Tibial nerve (tissue), 3 donors: ENCODE data around the gene P2RX6.

Experiments
- CTCF ChIP-seq, 5 experiments: fragments of 200-600 bp in 3 of 5; fragments of 450-650 bp in 2 of 5; sonication (generic) in 3 of 5; IDR thresholded peaks; one replicate each; pipeline ENCODE4 v1.5.1; 2016 to 2019; ENCODE audit warnings: antibody characterized with exemption in 5 of 5, mild to moderate bottlenecking in 3 of 5, moderate library complexity in 2 of 5
- POLR2A ChIP-seq, 2 donors: fragments of 450-650 bp; IDR thresholded peaks; one replicate each; pipeline ENCODE4 v1.6.1; 2017; ENCODE audit warnings: antibody characterized with exemption in 2 of 2, mild to moderate bottlenecking in 2 of 2, moderate library complexity in 2 of 2

GRCh38 chr22:21067901-21068680 is 53.1 kb downstream of the P2RX6 start:
- no peak for TF ChIP-seq CTCF (IDR thresholded peaks at IDR 0.05)
- TF ChIP-seq POLR2A (IDR thresholded peaks at IDR 0.05), result no peak
